ENCODE data around the gene ILF2.

Gene ILF2

DNA sequence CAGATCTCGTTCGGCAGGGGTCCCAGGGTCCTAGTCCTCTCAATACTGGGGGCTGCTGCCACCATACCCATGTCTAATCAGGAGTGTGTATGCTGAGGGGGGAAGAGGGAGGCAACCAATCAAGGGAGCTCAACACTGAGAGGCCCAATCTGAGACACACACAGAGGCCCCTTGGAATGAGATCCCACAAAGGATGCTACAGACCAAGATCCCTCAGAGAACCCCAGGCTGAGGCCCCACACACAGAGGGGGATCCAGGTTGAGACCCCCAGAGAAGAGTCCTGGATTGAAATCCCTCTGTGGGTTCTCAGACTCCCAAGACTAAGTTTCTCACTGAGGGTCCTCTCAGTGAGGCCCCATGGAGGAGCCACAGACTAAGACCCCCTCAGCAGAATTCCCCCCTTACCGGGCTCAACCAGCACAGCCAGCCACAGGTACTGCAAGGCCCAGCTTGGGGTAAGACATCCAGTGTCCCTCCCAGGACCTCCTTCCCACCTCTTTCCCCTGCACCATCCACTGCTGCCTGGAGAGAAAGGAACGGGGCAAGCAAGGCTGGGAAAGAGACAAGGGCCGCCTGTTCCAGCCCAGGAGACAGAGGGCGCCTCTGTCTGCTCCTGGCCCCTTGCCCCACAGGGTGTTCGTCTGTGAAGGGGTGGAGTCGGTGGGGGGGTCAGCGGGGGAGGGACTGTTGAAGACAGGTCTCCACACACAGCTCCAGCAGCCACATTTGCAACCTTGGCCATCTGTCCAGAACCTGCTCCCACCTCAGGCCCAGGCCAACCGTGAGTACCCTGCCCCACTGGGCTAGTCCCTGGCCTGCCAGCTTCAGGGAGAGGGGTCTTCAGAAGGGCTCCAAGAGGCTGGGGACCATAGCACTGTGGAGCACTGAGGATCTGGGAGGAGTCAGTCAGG lies 42.8 kb downstream of the ILF2 start, which contains the start of gene S100A1:
Gene S100A1 (plus strand): TSS at position 720 of the 912 bp plus-strand sequence. CDS start 2,088 bp downstream, outside the sequence.
- peak; percentile 78 for DNase-seq

- peak; percentile 74 for DNase-seq
Observed at GRCh38 chr1:153626904-153627714, 43.7 kb downstream of the ILF2 start, which contains the start of gene S100A13. Gene S100A13 (minus strand): TSS chr1:153627505. CDS start chr1:153626472, 1,033 bp downstream.

GRCh38 chr1:153626477-153626903 lies 44.3 kb downstream of the ILF2 start:
- DNase-seq = no peak

DNA sequence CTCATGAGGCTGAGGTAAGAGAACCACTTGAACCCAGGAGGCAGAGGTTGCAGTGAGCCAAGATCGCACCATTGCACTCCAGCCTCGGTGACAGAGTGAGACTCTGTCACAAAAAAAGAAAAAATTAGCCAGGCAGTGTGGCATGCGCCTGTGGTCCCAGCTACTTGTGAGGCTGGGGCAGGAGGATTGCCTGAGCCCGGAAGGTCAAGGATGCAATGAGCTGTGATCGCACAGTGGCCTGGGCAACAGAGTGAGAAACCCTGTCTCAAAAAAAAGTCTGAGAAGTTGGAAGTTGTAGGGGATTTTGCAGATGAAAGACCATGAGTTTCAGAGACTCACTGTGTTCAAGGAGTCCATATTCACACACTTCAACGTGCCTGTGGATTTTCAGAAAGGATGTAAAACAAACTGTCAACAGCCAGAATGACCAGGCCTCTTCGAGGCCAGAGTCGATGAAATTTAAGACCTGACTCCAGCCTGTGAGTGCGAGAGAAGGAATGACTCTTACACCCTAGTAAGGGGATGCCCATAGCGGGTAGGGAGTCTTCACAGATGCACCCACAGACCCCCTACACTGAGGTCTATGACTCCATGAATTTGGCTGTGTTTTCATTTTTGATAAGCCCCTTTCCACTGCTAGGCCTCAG lies 45.7 kb downstream of the ILF2 start:
- DNase-seq = no peak

DNA sequence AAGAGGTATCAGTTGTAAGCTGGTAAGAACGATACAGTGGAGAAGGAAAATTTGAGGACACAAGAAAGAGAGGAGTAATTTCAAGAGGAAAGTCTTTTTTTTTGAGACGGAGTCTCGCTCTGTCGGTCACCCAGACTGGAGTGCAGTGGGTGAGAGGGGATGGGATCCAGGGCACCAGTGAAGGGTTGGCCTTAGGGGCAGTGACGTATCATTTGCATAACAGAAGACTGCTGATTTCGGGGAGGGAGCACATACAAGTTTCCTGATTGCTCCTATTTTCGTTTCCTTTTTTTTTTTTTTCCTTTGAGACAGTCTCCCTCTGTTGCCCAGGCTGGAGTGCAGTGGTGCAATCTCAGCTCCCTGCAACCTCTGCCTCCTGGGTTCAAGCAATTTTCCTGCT lies 47.7 kb downstream of the ILF2 start:
- DNase-seq = no peak

GRCh38 chr1:153619171-153619570 lies 51.6 kb downstream of the ILF2 start:
- no peak for DNase-seq

DNA sequence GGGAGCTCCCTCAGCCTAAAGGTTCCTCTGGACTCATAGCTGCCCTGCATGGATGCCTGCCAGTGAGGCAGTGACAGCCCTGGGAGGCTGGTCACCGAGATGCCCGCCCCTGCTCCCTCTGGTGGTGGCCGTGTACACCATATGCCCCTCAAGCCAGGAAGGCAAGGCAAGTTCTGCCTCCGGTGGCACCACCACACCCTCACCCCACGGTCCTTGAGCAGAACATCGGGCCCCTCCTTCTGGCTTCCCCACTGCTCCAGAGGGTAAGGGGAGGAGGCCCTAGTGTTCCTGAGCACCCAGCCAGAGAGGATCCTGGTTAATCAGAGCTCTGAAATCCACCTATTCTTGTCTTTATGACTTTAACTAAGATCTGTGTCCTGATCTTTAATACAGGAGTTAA lies 53.1 kb downstream of the ILF2 start:
- DNase-seq = no peak

GRCh38 chr1:153616917-153617311 lies 53.9 kb downstream of the ILF2 start:
- DNase-seq = no peak

- DNase-seq = no peak
Observed at GRCh38 chr1:153616144-153616916, 54.5 kb downstream of the ILF2 start, which contains the start of gene S100A14. Gene S100A14 (minus strand): TSS chr1:153616325. CDS start chr1:153615858, 467 bp downstream.

DNA sequence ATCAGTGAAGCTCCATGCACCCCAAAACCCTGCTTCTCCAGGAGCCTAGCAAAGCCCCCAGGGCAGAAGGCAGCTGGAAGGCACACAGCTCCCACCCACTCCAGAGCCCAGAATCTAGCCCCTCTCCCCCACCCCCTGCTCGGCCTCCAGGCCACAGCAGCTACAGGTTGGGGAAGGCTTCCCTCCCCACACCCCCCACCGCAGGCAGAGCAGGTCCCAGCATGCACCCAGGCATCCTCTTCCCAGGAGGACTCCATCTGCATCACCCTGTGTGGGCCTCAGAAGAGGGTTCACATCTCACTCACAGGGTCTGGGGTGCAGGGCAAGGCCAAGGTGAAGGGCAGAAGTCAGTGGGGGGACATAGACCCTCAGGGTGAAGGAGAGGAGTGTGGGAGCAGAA lies 55.4 kb downstream of the ILF2 start:
- no peak for DNase-seq

DNA sequence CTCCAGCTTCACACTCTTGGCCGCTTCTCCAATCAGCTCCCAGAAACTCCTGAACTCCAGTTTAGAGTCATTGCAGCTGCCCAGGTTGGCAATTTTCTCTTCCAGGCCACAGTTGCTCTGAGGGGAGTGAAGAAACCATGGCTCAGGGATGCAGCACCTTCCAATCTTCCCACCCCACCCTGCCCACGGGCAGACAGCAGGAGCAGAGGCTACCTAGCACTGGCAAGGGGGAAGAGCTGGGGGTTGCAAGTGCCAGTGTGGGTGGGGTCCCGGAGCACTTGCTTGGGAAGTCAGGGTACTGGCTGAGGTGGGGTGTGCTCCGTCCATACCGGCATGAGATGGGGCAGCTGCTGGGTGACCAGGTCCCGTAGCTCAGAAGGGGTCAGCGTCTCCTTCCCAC lies 55.9 kb downstream of the ILF2 start:
- DNase-seq = no peak

- no peak for DNase-seq
Observed at GRCh38 chr1:153614189-153614900, 56.4 kb downstream of the ILF2 start.

GRCh38 chr1:153613406-153613805 lies 57.4 kb downstream of the ILF2 start:
- DNase-seq = no peak

DNA sequence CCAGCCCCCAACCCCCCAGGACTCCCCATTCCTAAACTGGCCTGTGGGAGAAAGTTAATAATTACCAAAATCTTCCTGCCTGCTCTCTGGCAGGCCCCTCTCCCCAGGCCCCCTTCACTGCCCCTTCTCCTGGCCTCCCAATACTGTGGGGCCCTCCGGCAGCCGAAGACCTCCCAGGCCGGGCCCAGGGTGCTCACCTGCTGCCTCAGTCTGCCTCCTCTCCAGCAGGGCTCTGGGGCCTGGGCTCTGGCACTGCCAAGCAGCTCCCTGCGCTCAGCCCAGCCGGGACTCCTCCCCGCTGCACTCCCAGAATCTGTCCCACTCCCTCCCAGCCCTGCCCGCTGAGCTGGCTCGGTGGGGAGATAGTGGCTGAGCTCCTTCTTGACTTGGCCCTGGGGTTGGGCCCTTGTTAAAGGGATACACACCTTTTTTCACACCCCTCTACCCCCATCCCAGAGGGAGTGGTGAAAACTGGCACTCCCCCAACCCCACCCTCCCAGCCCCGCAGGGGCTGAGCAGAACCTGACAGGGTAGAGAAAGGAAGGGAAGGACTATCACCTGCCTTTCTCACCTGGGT lies 58.0 kb downstream of the ILF2 start, which contains the start of gene S100A16:
Gene S100A16 (minus strand): TSS at position 383 of the 577 bp plus-strand sequence. CDS start 4,986 bp downstream, outside the sequence.
- DNase-seq = peak; percentile 39

GRCh38 chr1:153612111-153612754 lies 58.6 kb downstream of the ILF2 start:
- no peak for DNase-seq
